Activated naive CD8-positive, alpha-beta T cell treated with anti-CD3 and anti-CD28 coated beads, Interleukin-2, amount 50 U/mL, for 16 hours (primary cell): ENCODE data around the gene MEIOSIN.

Experiments
- DNase-seq: peaks from one replicate; pipeline ENCODE4 v3.0.0-alpha.2; 2020; ENCODE audit warnings: low read depth, low spot score

MEIOSIN gene

DNA sequence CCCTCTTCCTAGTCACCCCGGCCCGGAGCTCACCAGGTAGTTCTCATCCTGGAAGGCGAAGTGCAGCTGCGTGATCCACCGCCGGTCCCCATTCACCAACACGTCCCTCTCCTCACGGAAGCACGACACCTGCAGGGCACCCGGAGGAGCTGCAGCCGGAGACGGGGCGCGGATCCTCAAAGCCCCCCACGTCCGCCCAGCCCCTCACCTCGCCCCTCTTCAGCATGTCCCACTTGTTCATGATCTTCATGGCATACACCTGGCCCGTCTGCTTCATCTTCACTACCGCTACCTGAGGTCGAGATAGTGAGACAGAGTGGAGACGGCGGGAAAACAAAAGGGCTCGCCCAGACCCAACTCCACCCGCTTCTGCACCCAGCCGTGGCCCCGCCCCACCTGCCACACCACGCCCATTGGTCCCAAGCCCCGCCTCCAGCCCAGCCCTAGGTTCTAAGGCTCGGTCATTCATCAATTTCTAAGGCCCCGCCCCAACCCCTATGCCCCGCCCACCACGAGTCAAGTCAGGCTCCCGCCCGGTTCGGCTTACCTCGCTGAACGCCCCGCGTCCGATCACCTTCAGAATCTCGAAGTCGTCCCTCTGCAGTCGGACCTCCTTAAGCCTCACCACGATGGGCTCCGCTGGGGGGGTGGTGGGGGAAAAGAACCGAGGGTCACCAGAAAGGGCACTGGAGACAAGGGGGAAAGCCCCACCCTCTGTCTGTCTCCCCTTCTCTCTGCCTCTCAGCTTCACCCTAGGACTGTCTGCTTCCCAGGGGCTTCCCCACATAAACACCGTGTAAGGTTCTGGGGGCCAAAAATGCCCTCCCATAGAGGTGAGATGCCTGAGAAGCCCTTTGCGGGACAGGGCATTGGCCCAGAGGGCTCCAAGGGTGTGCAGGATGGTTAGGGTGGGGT lies 46.2 kb downstream of the MEIOSIN start:
- peak; percentile 64 for DNase-seq

DNA sequence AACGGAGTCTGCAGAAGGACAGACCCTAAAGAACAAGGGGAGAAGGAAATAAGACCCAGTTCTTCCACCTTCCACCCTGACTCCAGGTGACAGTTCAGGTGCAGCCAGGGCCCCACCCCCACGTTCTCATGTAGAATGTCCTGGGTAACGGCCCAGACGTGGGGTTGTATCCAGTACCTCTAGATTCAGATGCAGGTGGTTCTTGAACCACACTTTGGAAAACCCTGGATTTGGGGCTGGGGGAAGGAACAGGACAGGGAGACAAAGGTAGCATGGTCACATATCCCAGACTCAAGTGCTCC lies 46.9 kb downstream of the MEIOSIN start:
- DNase-seq: no peak

DNA sequence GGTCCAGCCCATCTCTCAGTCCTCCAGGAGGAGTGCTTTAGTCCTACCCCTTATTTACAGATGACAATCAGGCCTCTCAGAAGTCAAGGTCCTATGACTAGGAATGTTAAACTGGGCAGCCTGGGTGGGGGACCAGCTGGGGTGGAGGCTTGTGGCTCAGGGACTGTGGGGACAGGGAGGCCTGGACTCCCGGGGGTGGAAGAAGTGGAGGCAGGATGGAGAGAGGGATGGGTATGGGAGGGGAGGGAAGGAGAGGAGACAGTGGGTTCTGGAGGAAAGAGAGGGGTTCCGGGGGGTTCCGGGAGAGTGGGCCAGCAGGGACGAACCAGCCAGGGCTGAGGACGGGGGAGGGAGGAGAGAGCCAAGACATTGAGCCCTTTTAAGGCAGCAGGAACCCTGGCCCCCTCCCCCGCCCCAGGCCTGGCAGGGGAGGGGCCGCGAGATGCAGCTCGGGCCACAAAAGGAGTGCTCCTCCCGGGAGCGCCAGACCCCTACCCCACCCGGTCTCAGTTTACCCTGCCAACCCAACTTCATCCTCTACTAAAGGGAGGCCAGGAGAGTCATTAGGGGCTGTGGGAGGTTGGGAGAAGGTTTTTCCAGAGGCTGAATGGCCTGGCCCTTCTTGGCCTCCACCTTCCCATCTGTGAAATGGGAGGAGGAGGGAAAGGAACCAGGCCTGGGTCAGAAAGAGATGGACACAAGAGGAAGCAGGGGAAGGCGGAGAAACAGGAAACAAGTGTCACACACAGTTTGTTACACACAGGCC lies 47.4 kb downstream of the MEIOSIN start:
- no peak for DNase-seq

DNA sequence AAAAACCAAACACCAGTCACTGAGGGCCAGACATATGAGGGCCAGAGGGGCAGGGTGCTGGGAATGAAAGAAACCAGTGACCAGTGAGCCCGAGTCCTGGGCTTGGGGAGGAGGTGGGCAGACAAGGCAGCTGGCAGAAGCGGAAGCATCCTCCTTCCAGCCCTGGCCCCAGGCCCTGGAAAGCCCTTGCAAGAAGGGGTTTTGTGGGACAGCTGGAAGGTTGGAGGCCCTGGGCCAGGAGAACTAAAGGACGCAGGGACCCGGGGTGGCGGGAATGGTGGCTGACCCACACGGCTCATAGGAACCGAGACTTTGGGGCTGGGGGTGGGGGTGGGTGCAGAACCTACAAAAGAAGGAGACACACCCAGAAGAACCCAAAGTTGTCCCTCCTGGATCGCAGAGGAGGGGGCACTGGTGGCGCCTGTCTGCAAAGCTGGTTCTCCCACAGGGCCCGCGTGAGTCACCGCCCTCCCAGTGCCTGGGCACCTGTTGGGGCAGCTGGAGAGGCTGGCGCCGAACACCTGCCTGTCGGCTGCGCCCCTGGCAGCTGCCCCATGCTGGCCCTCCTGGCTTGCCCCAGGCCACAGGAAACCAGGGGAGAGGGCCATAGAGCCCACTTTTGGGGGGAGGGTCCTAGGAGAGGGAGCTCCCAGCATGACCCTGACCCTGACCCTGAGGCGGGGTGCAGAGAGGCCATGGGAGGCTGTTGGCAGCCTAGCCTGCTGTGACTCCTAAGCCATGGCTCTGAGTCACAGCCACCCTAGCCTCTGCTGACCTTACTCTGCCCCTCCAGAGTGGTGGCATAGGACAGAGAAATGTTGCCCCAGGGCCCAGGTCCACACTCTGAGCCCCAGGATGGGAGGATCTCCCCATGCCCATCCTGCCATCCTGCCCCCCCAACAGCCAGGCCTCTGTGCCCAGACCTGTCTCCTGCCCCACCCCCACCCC lies 48.2 kb downstream of the MEIOSIN start:
- no peak for DNase-seq

DNA sequence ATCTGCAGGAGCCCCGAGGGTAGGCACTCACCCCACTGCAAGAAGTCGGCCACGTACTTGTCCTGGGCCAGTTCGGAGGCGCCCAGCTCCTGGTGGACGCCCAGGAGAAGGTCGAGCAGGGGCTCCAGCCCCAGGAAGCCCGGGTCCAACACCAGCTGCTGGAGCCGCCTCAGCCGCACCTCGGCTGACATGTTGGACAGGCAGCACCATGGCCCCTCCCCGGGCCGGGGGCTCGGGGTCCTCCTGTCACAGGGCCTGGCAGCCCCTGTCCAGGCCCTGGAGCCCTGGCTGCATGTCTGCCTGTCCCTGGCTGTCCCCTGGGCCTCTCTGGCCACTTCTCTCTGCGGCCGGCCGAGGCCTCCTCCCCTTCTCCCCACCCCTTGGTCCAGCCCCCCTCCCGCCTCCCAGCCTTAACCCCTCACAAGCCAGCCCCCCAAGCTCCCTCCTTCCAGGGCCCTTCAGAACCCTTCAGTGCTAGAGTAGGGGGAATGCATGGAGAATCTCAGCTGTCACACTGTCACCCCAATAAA lies 49.0 kb downstream of the MEIOSIN start, which contains the start of gene DMPK:
Gene DMPK, minus strand, starts transcription at position 329 of the 530 bp plus-strand sequence. Its CDS starts 138 bp downstream, at position 191.
- no peak for DNase-seq

DNA sequence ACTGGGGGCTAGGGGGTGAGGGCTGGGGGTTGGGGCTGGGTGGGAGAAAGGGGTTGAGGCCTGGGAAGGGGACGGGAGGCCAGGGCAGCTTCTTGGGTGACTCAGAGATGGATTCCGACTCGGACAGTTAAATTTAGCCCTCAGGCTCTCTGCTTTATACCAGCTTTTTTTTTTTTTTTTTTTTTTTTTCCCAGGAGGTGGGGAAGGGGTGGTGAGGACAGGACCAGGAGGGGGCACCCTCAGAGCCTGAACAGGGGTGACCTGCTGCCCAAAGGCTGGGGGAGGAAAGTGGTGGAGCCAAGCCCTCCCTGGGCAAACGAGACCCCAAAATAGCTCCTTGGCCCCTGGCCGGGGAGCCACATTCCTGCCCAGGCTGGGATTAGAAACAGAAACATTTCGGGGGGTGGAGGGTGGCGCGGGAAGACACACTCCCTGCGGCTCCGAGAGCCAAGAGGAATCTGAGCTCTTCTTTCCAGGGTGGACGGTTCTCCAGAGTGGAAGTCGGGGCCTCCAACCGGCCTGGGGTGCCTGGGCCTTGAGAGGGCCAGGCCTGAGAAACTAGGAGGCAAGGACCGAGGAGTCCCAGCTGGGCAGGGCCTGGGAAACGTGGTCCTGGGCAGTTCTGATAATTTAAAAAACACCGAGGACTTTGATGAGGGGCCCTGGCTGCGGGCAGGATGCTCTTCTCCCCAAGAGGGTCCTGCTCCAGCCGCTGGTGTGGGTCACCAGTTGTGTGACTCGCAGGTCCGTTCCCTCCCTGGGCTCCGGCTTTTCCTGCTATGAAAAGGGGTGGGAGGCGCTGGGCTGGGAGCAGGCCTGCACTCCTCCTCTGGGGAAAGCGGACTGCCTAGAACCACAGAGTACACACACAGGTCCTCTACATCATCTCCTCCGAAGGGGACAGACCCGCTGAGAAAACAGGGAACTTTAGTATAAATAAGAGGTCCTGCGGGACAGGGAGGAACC lies 49.9 kb downstream of the MEIOSIN start:
- DNase-seq: no peak

DNA sequence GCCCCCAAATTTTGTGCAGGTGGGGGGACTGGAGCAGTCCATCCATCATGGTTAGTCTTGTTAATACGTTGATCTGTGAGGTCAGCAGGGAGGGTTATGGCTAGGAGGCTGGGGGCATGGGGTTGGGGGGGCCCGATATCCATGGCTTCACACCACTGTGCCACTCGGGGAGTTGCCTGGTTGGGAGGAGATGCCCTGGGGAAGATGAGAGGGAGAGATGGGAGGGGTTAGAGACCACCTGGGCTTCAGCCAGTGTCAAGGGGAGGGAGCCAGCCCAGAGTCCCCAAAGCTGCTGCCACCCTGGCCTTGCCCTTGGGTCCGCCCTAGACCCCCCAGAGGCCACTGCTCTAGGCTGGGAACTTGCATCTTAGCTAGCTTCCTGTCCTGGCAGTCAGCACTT lies 50.9 kb downstream of the MEIOSIN start:
- DNase-seq: no peak

DNA sequence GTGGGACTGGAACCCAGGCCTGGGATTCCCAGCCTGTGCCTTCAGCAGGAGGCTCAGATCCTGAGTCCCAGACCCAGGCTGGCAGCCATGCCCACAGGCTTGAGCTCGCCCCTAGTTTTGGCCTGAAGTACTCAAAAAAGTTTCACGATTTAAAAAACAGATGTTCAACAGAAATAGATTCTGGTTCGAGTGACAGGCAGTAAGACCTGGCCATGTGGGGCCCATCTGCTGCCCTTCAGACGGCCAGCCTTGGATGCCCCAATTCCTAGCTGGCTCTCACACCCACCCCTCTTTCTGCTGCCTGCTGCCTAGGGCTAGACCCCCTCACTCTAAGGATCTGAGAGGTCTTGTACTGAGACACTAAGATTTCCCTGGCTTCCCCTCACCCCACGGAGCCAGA lies 51.9 kb downstream of the MEIOSIN start:
- DNase-seq: no peak

DNA sequence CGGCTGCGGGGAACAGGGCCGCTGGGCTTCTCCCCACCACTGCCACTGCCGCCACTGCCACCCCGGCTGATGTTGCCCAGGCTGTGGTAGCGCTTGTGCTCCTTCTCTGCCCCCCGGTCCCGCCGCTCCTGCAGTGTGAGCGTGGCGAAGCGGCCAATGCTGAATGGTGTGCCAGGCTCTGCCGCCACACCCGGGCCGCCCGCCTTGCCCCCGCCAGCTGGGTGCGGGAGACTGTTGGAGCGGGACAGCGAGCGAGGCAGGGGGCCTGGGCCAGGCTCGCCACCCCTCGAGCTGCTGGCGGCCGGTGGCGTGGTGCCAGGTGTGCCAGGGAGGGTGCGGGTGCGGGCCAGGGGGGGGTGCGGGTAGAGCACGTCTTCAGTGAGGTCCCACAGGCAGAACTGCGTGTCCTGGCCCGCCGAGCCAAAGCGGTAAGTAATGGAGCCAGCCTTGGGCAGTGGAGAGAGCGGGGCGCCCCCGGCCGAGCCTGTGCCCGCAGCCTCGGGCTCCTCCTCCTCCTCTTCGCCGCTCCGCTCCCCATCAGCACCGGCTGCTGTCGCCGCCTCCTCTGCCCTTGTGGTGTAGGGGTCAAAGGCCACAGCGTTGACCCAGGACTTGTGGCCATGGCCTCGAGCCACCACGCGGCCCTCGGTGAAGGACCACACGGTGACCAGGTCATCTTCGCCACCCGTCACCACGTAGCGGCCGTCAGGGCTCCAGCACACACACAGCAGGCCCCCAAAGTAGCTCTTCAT lies 52.7 kb downstream of the MEIOSIN start:
- DNase-seq: no peak

DNA sequence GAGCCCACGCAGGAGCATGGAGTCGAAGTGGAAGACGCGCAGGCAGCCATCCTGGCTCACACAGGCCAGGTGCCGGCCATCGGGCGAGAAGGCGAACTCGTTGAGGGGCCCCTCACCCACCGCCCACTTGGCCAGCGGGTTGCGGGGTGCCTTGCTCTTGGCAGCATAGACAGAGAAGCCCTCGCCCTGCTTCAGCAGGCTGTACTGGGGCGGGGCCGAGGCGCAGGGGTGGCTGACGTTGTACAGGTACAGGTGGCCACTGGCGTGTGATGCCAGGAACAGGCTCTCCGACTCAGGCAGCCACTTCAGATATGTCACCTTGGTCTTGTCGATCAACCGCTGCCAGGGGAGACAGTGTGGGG lies 53.3 kb downstream of the MEIOSIN start:
- no peak for DNase-seq

DNA sequence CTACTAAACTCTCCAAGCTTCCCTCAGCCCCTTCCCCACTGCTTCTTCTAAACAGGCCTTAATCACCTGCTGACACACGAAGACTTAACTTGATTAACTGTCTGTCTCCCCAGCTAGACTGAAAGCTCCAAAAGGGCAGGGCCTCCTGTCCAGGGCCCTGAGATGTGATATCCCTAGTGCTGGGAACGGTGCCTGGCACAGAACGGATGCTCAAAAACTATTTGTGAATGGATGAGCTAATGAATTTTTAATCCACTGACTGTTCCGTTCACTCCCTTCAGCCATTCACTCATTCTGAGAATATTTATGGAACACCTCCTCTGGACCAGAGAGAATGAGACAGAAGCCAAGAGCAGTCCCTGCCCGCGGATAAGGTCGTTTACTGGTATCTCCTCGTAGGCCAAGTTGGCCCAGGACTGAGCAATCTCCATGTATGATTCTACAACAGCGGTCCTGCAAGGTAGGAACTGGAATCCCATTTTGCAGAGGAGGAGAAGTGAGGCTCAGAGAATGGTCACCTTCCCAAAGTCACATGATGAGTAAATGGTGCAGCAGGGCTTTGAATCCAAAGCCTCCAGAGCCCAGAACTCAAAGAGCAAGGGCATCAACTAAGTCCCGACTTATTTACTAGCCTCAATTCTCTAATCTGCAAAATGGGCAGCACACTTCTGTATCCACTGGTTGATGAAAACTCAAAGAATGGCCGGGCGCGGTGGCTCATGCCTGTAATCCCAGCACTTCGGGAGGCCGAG lies 56.0 kb downstream of the MEIOSIN start:
- no peak for DNase-seq

DNA sequence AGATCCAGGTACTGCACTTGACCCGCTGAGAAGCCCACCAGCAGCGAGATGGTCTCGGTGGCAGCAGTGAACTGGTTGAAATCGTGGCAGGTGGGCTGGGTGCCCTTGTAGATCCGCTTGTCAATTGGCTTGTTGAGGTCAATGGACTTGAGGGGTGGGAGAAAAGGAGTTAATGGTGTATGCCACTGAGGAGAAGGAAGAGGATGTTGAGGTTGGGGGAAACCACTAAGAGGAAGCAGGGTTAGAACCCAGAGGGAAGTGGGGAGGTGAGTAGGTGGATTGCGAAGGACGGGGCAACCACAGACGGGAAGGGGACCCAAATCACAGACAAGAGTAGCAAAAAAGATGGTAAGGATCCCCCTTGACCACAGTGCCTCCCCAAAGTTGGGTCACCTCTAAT lies 57.7 kb downstream of the MEIOSIN start:
- no peak for DNase-seq

DNA sequence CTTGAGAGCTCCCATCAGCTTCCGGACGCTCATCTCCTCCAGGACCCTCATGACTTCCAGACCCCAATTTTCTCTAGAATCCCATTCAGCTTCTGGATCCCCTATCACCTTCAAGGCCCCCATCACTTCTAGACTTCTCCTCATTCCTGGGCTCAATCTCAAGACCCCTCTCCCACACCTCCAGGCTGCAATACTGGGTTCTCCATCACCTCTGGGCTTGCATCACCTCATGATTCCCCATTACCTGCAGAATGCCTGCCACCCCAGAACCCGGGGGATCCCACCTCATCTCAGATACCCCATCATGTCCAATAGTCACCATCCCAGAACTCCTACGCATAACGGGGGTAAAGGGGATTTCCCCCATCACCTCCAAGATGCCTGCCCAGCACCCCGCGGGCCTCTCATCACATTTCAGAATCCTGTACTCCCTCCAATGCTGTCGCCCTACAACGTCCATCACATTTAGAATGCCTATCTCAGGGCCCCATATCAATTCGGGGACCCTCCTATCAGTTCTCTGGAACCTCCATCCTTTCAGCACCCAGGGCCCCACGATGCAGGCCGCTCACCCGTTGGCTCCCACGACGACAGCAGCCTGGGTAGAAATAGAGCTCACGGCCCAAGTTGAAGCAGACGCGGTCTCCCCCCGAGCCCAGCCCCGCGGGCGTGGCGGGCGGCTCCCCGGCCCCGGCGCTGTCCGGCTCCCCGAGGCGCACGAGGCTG lies 58.7 kb downstream of the MEIOSIN start:
- DNase-seq: no peak

DNA sequence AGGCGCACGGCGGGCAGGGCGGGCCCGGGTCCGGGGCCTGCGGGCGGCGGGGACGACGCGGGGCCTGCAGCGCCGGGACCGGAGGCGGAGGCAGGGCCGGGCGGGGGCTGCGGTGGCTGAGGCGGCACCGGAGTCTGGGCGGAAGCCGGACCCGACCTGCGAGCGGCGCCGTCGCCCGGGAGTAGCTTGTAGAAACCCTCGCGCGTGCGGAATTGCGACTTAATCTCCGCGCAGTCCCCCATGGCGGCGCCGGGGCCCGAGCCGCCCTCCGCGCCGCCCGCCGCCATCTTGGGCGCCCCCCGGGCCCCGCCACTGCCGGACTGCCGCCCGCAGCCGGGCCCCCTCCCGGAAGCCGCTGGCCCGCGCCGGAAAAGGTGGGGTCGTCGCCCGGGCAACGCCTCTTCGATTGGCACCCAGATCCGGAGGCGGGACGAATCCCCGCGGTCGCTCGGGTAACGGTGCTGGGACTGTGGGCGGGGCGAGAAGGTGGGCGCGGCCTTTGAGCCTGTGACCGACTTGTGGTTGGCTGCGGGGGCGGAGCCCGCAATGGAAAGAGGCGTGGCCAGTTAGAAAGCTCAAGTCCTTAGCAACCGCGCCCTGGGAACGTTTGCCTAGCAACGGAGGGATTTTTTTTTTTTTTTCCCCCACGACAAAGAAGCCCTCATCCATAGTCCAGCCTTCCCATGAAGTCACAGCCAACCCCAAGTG lies 59.4 kb downstream of the MEIOSIN start, which contains the start of gene DMWD:
Gene DMWD, minus strand, starts transcription at position 376 of the 708 bp plus-strand sequence. Its CDS starts 89 bp downstream, at position 287.
- peak; percentile 99 for DNase-seq

DNA sequence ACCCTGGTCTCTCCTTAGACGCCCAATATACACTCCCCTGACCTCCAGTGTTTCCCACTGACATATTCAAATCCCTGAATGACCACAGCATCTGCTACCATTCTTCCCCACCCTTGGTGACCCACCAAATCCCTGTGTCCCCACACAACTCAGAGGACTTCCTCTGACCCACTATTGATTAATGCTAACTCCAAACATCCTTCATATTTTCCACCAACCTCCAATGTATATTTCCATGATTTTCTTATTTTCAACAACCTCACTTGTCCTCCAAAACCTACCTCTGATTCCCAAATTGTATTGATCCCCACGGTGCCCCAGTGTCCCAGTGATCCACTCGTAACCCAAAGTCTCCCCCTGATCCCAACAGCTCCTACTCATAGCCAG lies 59.9 kb downstream of the MEIOSIN start:
- DNase-seq: no peak

DNA sequence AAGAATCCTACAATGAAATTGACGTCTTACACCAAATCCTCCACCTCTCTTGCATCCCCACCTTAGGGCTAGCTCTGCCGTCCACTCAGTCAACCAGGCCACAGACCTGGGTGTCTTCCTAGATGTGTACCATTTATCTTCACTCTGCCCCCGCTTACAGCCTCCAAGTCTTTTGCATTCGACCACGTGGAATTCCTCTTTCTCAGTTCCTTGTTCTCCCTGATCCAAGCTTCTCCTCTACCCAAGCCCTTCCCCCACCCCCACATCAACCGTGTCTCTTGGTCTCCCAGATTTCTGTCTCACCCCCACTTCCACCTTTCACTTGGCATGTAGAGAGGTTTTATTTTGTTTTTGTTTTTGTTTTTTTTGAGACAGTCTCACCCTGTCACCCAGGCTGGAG lies 60.6 kb downstream of the MEIOSIN start:
- no peak for DNase-seq

DNA sequence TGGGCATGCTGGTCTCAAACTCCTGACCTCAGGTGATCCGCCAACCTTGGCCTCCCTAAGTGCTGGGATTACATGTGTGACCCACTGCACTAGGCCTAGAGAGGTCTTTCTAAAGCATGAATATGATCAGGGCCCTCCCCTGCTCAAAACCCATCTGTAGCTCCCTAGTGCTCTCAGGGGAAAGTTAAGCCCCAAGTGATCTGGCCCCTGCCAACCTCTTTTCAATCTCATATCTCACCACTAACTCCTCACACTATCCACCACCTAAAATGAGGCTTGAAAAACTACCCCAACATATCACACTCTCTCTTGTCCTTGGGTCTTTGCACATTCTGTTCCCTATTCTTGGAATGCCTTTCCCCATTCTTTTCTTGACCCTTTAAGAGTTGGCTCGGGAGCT lies 61.4 kb downstream of the MEIOSIN start:
- DNase-seq: no peak
